AG20443 (cell line): Measurements from ENCODE around the gene LRRC55.
"Not testable (repeated sequence)": the region's sequence is repeated elsewhere in the genome, so short reads cannot be mapped to it uniquely, and the experiment has no call there.

Source experiments
- DNase-seq: peaks from one replicate; pipeline ENCODE4 v3.0.0; 2012; ENCODE audit warnings: low spot score, mixed read lengths

The LRRC55 gene

GRCh38 chr11:57162179-57162898 lies 19.4 kb upstream of the LRRC55 start:
- DNase-seq: no peak

- no peak for DNase-seq
Observed at GRCh38 chr11:57163160-57163868, 18.4 kb upstream of the LRRC55 start.

GRCh38 chr11:57164317-57164716 lies 17.4 kb upstream of the LRRC55 start:
- no peak for DNase-seq

GRCh38 chr11:57167125-57167846 lies 14.5 kb upstream of the LRRC55 start:
- no peak for DNase-seq

GRCh38 chr11:57169732-57170313 lies 11.9 kb upstream of the LRRC55 start:
- DNase-seq: not testable (repeated sequence)

- no peak for DNase-seq
Observed at GRCh38 chr11:57172031-57172430, 9.7 kb upstream of the LRRC55 start.

- DNase-seq: no peak
Observed at GRCh38 chr11:57174656-57175055, 7.1 kb upstream of the LRRC55 start.

GRCh38 chr11:57175478-57175877 lies 6.3 kb upstream of the LRRC55 start:
- no peak for DNase-seq

GRCh38 chr11:57178334-57178733 lies 3.4 kb upstream of the LRRC55 start:
- DNase-seq: no peak

GRCh38 chr11:57179681-57180080 lies 2.1 kb upstream of the LRRC55 start:
- DNase-seq: no peak

GRCh38 chr11:57180081-57180561 lies 1.6 kb upstream of the LRRC55 start:
- no peak for DNase-seq

- no peak for DNase-seq
Observed at GRCh38 chr11:57180964-57181363, 789 bp upstream of the LRRC55 start.

GRCh38 chr11:57182896-57183295 lies 1.1 kb downstream of the LRRC55 start:
- no peak for DNase-seq

- DNase-seq: no peak
Observed at GRCh38 chr11:57190548-57190947, 8.8 kb downstream of the LRRC55 start.

- DNase-seq: no peak
Observed at GRCh38 chr11:57191311-57192219, 9.8 kb downstream of the LRRC55 start.

- no peak for DNase-seq
Observed at GRCh38 chr11:57192316-57192715, 10.6 kb downstream of the LRRC55 start.

- DNase-seq: no peak
Observed at GRCh38 chr11:57196596-57196995, 14.8 kb downstream of the LRRC55 start.

- no peak for DNase-seq
Observed at GRCh38 chr11:57197762-57198161, 16.0 kb downstream of the LRRC55 start.

GRCh38 chr11:57199330-57199729 lies 17.6 kb downstream of the LRRC55 start:
- no peak for DNase-seq

GRCh38 chr11:57200917-57201316 lies 19.2 kb downstream of the LRRC55 start:
- DNase-seq: no peak

GRCh38 chr11:57202281-57202680 lies 20.5 kb downstream of the LRRC55 start:
- DNase-seq: no peak
